Measurements from ENCODE around the gene SGCD.

DNA sequence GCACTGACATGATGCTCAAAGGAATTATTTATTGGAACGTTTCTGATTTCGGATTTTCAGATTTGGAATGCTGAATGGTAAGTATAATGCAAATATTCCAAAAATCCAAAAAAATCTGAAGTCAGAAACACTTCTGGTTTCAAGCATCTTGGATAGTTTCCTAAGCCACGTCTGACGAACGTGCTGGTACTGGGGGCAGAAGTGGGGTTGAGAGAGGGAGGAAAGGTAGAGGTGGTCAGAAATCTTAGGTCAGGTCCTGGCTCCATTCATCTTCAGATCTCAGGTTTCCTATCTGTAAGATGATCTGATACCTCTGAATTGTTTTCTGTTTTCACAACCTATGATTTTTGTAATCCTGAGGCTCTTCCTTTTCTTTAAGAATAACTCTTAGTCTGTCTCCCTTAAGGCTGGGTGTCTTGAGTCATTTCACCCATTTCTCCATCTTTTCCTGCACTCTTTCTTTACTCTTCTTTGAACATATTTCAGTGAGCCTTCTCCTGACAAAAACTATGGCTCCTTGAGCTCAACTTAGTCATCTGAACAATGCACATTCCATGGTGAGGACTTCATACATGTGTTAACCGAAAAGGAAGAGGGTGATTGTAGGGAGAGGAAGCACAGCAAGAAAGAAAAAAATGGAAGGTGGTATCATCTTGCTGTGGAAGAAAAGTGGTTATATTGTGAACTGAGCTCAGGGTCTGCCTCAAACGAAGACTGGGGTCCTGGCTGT lies 3.3 kb downstream of the SGCD start:
- TF ChIP-seq POLR2AphosphoS5 (IDR thresholded peaks at IDR 0.05) = no peak
- TF ChIP-seq, protein P1, sequence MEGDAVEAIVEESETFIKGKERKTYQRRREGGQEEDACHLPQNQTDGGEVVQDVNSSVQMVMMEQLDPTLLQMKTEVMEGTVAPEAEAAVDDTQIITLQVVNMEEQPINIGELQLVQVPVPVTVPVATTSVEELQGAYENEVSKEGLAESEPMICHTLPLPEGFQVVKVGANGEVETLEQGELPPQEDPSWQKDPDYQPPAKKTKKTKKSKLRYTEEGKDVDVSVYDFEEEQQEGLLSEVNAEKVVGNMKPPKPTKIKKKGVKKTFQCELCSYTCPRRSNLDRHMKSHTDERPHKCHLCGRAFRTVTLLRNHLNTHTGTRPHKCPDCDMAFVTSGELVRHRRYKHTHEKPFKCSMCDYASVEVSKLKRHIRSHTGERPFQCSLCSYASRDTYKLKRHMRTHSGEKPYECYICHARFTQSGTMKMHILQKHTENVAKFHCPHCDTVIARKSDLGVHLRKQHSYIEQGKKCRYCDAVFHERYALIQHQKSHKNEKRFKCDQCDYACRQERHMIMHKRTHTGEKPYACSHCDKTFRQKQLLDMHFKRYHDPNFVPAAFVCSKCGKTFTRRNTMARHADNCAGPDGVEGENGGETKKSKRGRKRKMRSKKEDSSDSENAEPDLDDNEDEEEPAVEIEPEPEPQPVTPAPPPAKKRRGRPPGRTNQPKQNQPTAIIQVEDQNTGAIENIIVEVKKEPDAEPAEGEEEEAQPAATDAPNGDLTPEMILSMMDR (IDR thresholded peaks at IDR 0.05) = no peak

All from stomach (tissue), 4 donors.